Stimulated activated CD8-positive, alpha-beta memory T cell treated with anti-CD3 and anti-CD28 coated beads, Interleukin-15, amount 100 ng/mL, for 48 hours (primary cell): Measurements from ENCODE around the gene PER1.

ENCODE experiments used
- DNase-seq, 2 donors: peaks; one replicate each; pipeline ENCODE4 v3.0.0-alpha.2; 2020; ENCODE audit warnings: low read depth in 2 of 2

Gene PER1

GRCh38 chr17:8100111-8100510, 52.1 kb downstream of the PER1 start:
- DNase-seq, result no peak

- DNase-seq, result no peak
These were observed 55.7 kb downstream of the PER1 start for GRCh38 chr17:8096541-8096940.

- DNase-seq, result no peak
These were observed 56.8 kb downstream of the PER1 start for GRCh38 chr17:8095361-8095760.

GRCh38 chr17:8091033-8091687, 61.0 kb downstream of the PER1 start:
- DNase-seq, result no peak
